IMR-90 (cell line): ENCODE results near the gene RNF217. TPM values are rescaled to one million over a fixed set of nuclear protein-coding genes. Genes with fewer than 3 reads are reported as not detected.

Experiments used
- ATAC-seq: fragments of 200-7000 bp; cut with Tn5 transposase; 2 replicates; pipeline ENCODE4 v1.9.1; 2020; ENCODE audit warnings: low read depth, mild to moderate bottlenecking, moderate library complexity
- BruUV-seq: library from RNA; stranded (reverse); fragments of 400-500 nt; replicated peaks from 2 replicates; lab custom pipeline; 2021; lab: Mats Ljungman, UMichigan
- CTCF ChIA-PET: fragments of 300-600 bp; formaldehyde crosslinking; extraction: SDS; loops from one replicate; lab custom pipeline; 2021; ENCODE audit warnings: antibody characterized with exemption; lab: Yijun Ruan, JAX
- POLR2A ChIA-PET: fragments of 300-600 bp; sonication (Branson Sonifier 250); formaldehyde crosslinking; loops from one replicate; lab custom pipeline; 2022; ENCODE audit warnings: antibody characterized with exemption; ENCODE audit not compliant: unreplicated experiment; lab: Charles Lee
- DNase-seq: peaks from one replicate; pipeline ENCODE4 v3.0.0; 2013
- H2AFZ ChIP-seq: replicated peaks from 2 replicates; pipeline ENCODE3; 2013; ENCODE audit warnings: low read length, mild to moderate bottlenecking; ENCODE audit not compliant: poor library complexity
- H2AK5ac ChIP-seq: 2 replicates; pipeline ENCODE4 v1.6.1; 2013; ENCODE audit warnings: low read depth, low read length, inconsistent platforms
- H2AK9ac ChIP-seq: replicated peaks from 2 replicates; pipeline ENCODE3; 2013; ENCODE audit warnings: mild to moderate bottlenecking, low read depth, low read length, moderate library complexity; ENCODE audit not compliant: poor library complexity
- H2BK120ac ChIP-seq: 2 replicates; pipeline ENCODE4 v1.6.1; 2013; ENCODE audit warnings: low read depth, low read length, inconsistent platforms
- H2BK15ac ChIP-seq: 3 replicates; pipeline ENCODE4 v1.6.1; 2013; ENCODE audit warnings: low read depth, low read length, inconsistent platforms
- H2BK20ac ChIP-seq: 2 replicates; pipeline ENCODE4 v1.6.1; 2013; ENCODE audit warnings: low read depth, mild to moderate bottlenecking, inconsistent platforms, low read length, moderate library complexity
- H2BK5ac ChIP-seq: 2 replicates; pipeline ENCODE4 v1.6.1; 2013; ENCODE audit warnings: mild to moderate bottlenecking, low read depth, low read length, inconsistent platforms; ENCODE audit not compliant: poor library complexity, severe bottlenecking
- H3K14ac ChIP-seq: replicated peaks from 2 replicates; pipeline ENCODE4 v1.6.1; 2013; ENCODE audit warnings: low read depth, low read length, inconsistent platforms
- H3K18ac ChIP-seq: 2 replicates; pipeline ENCODE4 v1.6.1; 2013; ENCODE audit warnings: low read depth, low read length, control low read depth
- H3K23ac ChIP-seq: 2 replicates; pipeline ENCODE4 v1.6.1; 2013; ENCODE audit warnings: low read depth, low read length, inconsistent platforms
- H3K27ac ChIP-seq: 2 replicates; pipeline ENCODE4 v1.5.1; 2013; ENCODE audit warnings: mild to moderate bottlenecking, control low read depth, low read length; ENCODE audit not compliant: insufficient read depth
- H3K27me3 ChIP-seq: 2 replicates; pipeline ENCODE4 v1.6.1; 2013; ENCODE audit warnings: low read length; ENCODE audit not compliant: control insufficient read depth, insufficient read depth
- H3K36me3 ChIP-seq: 2 replicates; pipeline ENCODE4 v1.6.1; 2013; ENCODE audit warnings: low read length, mixed read lengths; ENCODE audit not compliant: control insufficient read depth, insufficient read depth
- H3K4ac ChIP-seq: 2 replicates; pipeline ENCODE4 v1.6.1; 2013; ENCODE audit warnings: low read depth, low read length, inconsistent platforms
- H3K4me1 ChIP-seq: 2 replicates; pipeline ENCODE4 v1.6.1; 2013; ENCODE audit warnings: low read length, mixed read lengths; ENCODE audit not compliant: control insufficient read depth, insufficient read depth
- H3K4me2 ChIP-seq: 2 replicates; pipeline ENCODE4 v1.6.1; 2013; ENCODE audit warnings: low read depth, mild to moderate bottlenecking, control low read depth, low read length, moderate library complexity
- H3K4me3 ChIP-seq: 2 replicates; pipeline ENCODE4 v1.5.1; 2013; ENCODE audit warnings: low read depth, mild to moderate bottlenecking, control low read depth, low read length, moderate library complexity; ENCODE audit not compliant: insufficient read depth
- H3K56ac ChIP-seq: 2 replicates; pipeline ENCODE4 v1.6.1; 2013; ENCODE audit warnings: low read length, inconsistent platforms; ENCODE audit not compliant: insufficient read depth; ENCODE audit errors: extremely low read depth
- H3K79me1 ChIP-seq, 2 experiments: 2 replicates each; pipeline ENCODE4 v1.6.1; 2013; ENCODE audit warnings: low read length in 2 of 2, inconsistent platforms in 1 of 2, low read depth in 1 of 2
- H3K9ac ChIP-seq: 2 replicates; pipeline ENCODE4 v1.6.1; 2013; ENCODE audit warnings: low read depth, low read length, control low read depth
- H3K9me1 ChIP-seq: 2 replicates; pipeline ENCODE4 v1.6.1; 2013; ENCODE audit warnings: low read length, inconsistent platforms; ENCODE audit not compliant: insufficient read depth
- H3K9me3 ChIP-seq: 2 replicates; pipeline ENCODE4 v1.6.1; 2013; ENCODE audit warnings: low read length; ENCODE audit not compliant: control insufficient read depth, insufficient read depth
- H4K20me1 ChIP-seq: 2 replicates; pipeline ENCODE4 v1.6.1; 2013; ENCODE audit warnings: low read length, inconsistent platforms; ENCODE audit not compliant: insufficient read depth
- H4K5ac ChIP-seq: 2 replicates; pipeline ENCODE4 v1.6.1; 2013; ENCODE audit warnings: mild to moderate bottlenecking, low read depth, low read length, control low read depth
- H4K8ac ChIP-seq, 2 experiments: 2 replicates each; pipeline ENCODE4 v1.6.1; 2013; ENCODE audit warnings: low read depth in 2 of 2, low read length in 2 of 2, control low read depth in 1 of 2, inconsistent platforms in 1 of 2
- H4K91ac ChIP-seq: 2 replicates; pipeline ENCODE4 v1.6.1; 2013; ENCODE audit warnings: low read depth, low read length, inconsistent platforms; ENCODE audit not compliant: insufficient read depth
- BHLHE40 ChIP-seq: fragments of 150-350 bp; IDR thresholded peaks from 2 replicates; pipeline ENCODE4 v1.6.1; 2016; ENCODE audit warnings: mild to moderate bottlenecking, low read depth, low read length
- CEBPB ChIP-seq: IDR thresholded peaks from 2 replicates; pipeline ENCODE4 v1.6.1; 2012; ENCODE audit warnings: low read depth, low read length, improper control_type of control experiment
- FOS ChIP-seq: fragments of 150-350 bp; IDR thresholded peaks from 2 replicates; pipeline ENCODE4 v1.6.1; 2016; ENCODE audit warnings: low read depth, low read length
- MAFK ChIP-seq: IDR thresholded peaks from 2 replicates; pipeline ENCODE4 v1.6.1; 2012; ENCODE audit warnings: low read depth, low read length, improper control_type of control experiment
- MAZ ChIP-seq: IDR thresholded peaks from 2 replicates; pipeline ENCODE4 v1.6.1; 2012; ENCODE audit warnings: low read depth, mild to moderate bottlenecking, low read length, improper control_type of control experiment, moderate library complexity, borderline replicate concordance
- MXI1 ChIP-seq: IDR thresholded peaks from 2 replicates; pipeline ENCODE4 v1.6.1; 2012; ENCODE audit warnings: low read depth, mild to moderate bottlenecking, low read length, moderate library complexity, borderline replicate concordance
- NFE2L2 ChIP-seq: fragments of 150-350 bp; IDR thresholded peaks from 2 replicates; pipeline ENCODE4 v1.6.1; 2016; ENCODE audit warnings: low read depth, mild to moderate bottlenecking, low read length
- RAD21 ChIP-seq: IDR thresholded peaks from 2 replicates; pipeline ENCODE4 v1.6.1; 2012; ENCODE audit warnings: low read length, improper control_type of control experiment
- RCOR1 ChIP-seq: IDR thresholded peaks from 2 replicates; pipeline ENCODE4 v1.6.1; 2012; ENCODE audit warnings: mild to moderate bottlenecking, low read length, improper control_type of control experiment; ENCODE audit not compliant: insufficient replicate concordance
- WGBS, 2 experiments: methylation state at CpG; one replicate each; pipeline versions ENCODE4 v1.1.5 to v1.1.7; 2013; ENCODE audit warnings: missing lambda C conversion rate in 2 of 2; ENCODE audit not compliant: insufficient read length in 1 of 2; ENCODE audit errors: extremely low coverage in 2 of 2; 5-methylcytosine and 5-hydroxymethylcytosine counted together
- dilution Hi-C: fragments of 300-500 bp; cut with HindIII; formaldehyde crosslinking; loops from one replicate; pipeline ENCODE4 v1.14.3; 2018; ENCODE audit warnings: low sequenced_read_pairs; ENCODE audit not compliant: unreplicated experiment
- in situ Hi-C: fragments of 300-500 bp; cut with MboI; formaldehyde crosslinking; loops from 3 replicates; pipeline ENCODE4 v1.14.3; 2019; ENCODE audit warnings: low sequenced_read_pairs, inconsistent platforms, mixed read lengths
- intact Hi-C: fragments of 100-400 bp; cut with micrococcal nuclease; formaldehyde crosslinking; loops from 2 replicates; pipeline ENCODE4 v1.10.0; 2022
- polyA plus RNA-seq, 3 experiments: library from polyadenylated mRNA; depleted of rRNA; stranded (reverse); fragments of >200 nt; gene quantifications; 2 replicates each; pipeline ENCODE4 v1.2.3, GENCODE V29; 2012; ENCODE audit warnings: low replicate concordance in 1 of 3
- total RNA-seq: library from RNA; depleted of rRNA; stranded (reverse); fragments of >200 nt; gene quantifications from 2 replicates; pipeline ENCODE4 v1.2.3, GENCODE V29; 2012
- TF ChIP-seq, protein P1 (sequence below): fragments of 150-350 bp; IDR thresholded peaks from 2 replicates; pipeline ENCODE4 v1.6.1; 2017; ENCODE audit warnings: mild to moderate bottlenecking, antibody characterized with exemption, low read length, low read depth
- TF ChIP-seq, protein P2 (sequence below): fragments of 150-350 bp; IDR thresholded peaks from 2 replicates; pipeline ENCODE4 v1.6.1; 2016; ENCODE audit warnings: low read depth, mild to moderate bottlenecking, low read length, moderate library complexity, borderline replicate concordance

RNF217 gene
- total and polyA plus RNA-seq, 2 of the 4 experiments (the other 2 are of a cell fraction): 11.7 to 20.4 TPM

DNA sequence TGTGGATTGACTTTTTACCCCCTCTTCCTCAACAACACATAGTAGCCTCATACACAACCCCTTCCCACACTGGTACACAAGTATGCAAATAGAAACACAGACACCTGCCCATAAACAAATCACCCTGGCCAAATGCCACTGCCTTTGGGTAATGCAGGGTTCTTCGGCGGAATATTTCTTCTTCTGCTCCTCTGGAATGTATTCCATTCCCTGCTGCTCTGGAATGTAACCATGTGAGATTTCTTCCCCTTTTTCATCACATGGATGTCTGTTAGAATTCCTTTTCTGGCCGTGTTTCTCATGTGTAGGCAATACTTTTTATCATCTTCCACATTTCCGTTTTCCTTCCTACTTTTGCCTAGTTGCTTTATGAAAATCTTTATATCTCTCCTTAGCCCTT is 115.2 kb downstream of the RNF217 start:
- no peak for TF ChIP-seq RAD21
- TF ChIP-seq FOS: no peak
- no peak for TF ChIP-seq CEBPB
- TF ChIP-seq, protein P1, sequence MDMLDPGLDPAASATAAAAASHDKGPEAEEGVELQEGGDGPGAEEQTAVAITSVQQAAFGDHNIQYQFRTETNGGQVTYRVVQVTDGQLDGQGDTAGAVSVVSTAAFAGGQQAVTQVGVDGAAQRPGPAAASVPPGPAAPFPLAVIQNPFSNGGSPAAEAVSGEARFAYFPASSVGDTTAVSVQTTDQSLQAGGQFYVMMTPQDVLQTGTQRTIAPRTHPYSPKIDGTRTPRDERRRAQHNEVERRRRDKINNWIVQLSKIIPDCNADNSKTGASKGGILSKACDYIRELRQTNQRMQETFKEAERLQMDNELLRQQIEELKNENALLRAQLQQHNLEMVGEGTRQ: no peak
- TF ChIP-seq RCOR1: no peak
- no peak for TF ChIP-seq MAZ
- TF ChIP-seq NFE2L2: no peak
- no peak for TF ChIP-seq BHLHE40
- TF ChIP-seq MXI1: no peak
- TF ChIP-seq, protein P2, sequence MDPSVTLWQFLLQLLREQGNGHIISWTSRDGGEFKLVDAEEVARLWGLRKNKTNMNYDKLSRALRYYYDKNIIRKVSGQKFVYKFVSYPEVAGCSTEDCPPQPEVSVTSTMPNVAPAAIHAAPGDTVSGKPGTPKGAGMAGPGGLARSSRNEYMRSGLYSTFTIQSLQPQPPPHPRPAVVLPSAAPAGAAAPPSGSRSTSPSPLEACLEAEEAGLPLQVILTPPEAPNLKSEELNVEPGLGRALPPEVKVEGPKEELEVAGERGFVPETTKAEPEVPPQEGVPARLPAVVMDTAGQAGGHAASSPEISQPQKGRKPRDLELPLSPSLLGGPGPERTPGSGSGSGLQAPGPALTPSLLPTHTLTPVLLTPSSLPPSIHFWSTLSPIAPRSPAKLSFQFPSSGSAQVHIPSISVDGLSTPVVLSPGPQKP: no peak
- no peak for TF ChIP-seq MAFK
- POLR2A ChIA-PET: no interaction called here

More for the DNA sequence above, 115.2 kb downstream of the RNF217 start:
- Histone ChIP-seq H2AK9ac (no peak overlapping the region), H4K5ac (no peak overlapping the region), H3K4me1 (peaks cover 3% of the 10 kb centered on the region; the same call in 1 of the 2 replicates), H3K79me1 (peaks cover 31 to 42% of the 10 kb centered on the region in 2 experiments), H3K27me3 (no peaks in the 10 kb centered on the region), H3K4ac (no peak overlapping the region), H4K91ac (no peak overlapping the region), H3K9me1 (peaks cover 7% of the 10 kb centered on the region), H4K20me1 (no peaks in the 10 kb centered on the region), H3K14ac (no peak overlapping the region), H3K9ac (no peak overlapping the region), H3K27ac (no peak overlapping the region), H3K23ac (no peak overlapping the region), H2BK20ac (no peak overlapping the region), H2AFZ (no peak overlapping the region), H3K9me3 (no peaks in the 10 kb centered on the region), H3K4me2 (no peak overlapping the region), H3K4me3 (no peak overlapping the region), H4K8ac (no peak overlapping the region; a peak in 1 of 4 replicates), H3K56ac (no peak overlapping the region), H2BK5ac (no peak overlapping the region), H2BK120ac (no peak overlapping the region), H3K36me3 (peaks cover 19% of the 10 kb centered on the region), H2BK15ac (no peak overlapping the region), H3K18ac (no peak overlapping the region), H2AK5ac (no peak overlapping the region)
- intact Hi-C loops: no loop called here
- CTCF ChIA-PET: no interaction called here
- in situ Hi-C loops: no loop called here
- BruUV-seq: no TSS peak
- no CpG with 5 or more reads among the region's 4 CpGs for WGBS, 2 experiments
- DNase-seq: no peak
- no peak for ATAC-seq
- dilution Hi-C loops: no loop called here
